RWPE1 (cell line): ENCODE results near the gene PTPRN.
"Not testable (repeated sequence)": the region's sequence is repeated elsewhere in the genome, so short reads cannot be mapped to it uniquely, and the experiment has no call there.

Source experiments
- CTCF ChIA-PET: fragments of 350-600 bp; sonication (Branson Sonifier 250); formaldehyde crosslinking; extraction: SDS; loops from one replicate; lab custom pipeline; 2021; lab: Yijun Ruan, JAX
- POLR2A ChIA-PET: fragments of 400-600 bp; formaldehyde crosslinking; extraction: SDS; loops from one replicate; lab custom pipeline; 2020; ENCODE audit warnings: antibody characterized with exemption; ENCODE audit not compliant: low non-redundant PET; lab: Yijun Ruan, JAX
- DNase-seq: peaks from one replicate; pipeline ENCODE4 v3.0.0; 2012; ENCODE audit warnings: low spot score
- H3K27ac ChIP-seq: fragments of 450-650 bp; 2 replicates; pipeline ENCODE4 v1.5.1; 2017
- CTCF ChIP-seq: fragments of 450-650 bp; conservative IDR thresholded peaks from 2 replicates; pipeline ENCODE4 v1.5.1; 2017; ENCODE audit warnings: low read depth, mild to moderate bottlenecking

PTPRN gene

GRCh38 chr2:219289537-219290361, 19.5 kb downstream of the PTPRN start:
- CTCF ChIA-PET: interaction anchor here (0.6 to 1.1 kb wide), 3 partner anchors 26 to 37 kb away, joined by 3 to 4 read pairs (median 4); partner anchors contain the start of genes TUBA4A and TUBA4B
- peak overlapping the region; percentile 98 for H3K27ac ChIP-seq
- peak; percentile 85 for DNase-seq
- POLR2A ChIA-PET: interaction anchor here (0.7 kb wide), 1 partner anchor 84 kb away, joined by 3 read pairs; no protein-coding TSS in a partner anchor
- no peak for TF ChIP-seq CTCF

GRCh38 chr2:219289195-219289536, 20.0 kb downstream of the PTPRN start:
- DNase-seq: no peak
- no peak for TF ChIP-seq CTCF
- ChIA-PET CTCF (interaction anchor here (0.6 kb wide), 1 partner anchor 35 kb away, joined by 3 read pairs; the partner anchor contains the start of gene TUBA4A), POLR2A (no interaction called here)
- peak overlapping the region; percentile 98 for H3K27ac ChIP-seq

GRCh38 chr2:219287580-219288265, 21.5 kb downstream of the PTPRN start:
- peak overlapping the region; percentile 98 for H3K27ac ChIP-seq
- ChIA-PET POLR2A (interaction anchor here (0.6 to 1.6 kb wide), 2 partner anchors 9 to 309 kb away, joined by 4 to 7 read pairs; partner anchors contain the start of gene DNAJB2), CTCF (interaction anchor here (1.1 kb wide), 1 partner anchor 10 kb away, joined by 6 read pairs; no protein-coding TSS in a partner anchor)
- no peak for TF ChIP-seq CTCF
- DNase-seq: no peak

- not testable (repeated sequence) for DNase-seq
- CTCF ChIA-PET: interaction anchor here (3.6 kb wide), 1 partner anchor 8 kb away, joined by 37 read pairs; no protein-coding TSS in a partner anchor
- peak overlapping the region; percentile 98 for H3K27ac ChIP-seq
- POLR2A ChIA-PET: interaction anchor here (0.8 to 1.9 kb wide), 3 partner anchors 8 to 39 kb away, joined by 3 to 7 read pairs (median 6); partner anchors contain the start of gene DNAJB2
Observed at GRCh38 chr2:219287116-219287440, 22.1 kb downstream of the PTPRN start.

GRCh38 chr2:219286436-219287115, 22.6 kb downstream of the PTPRN start:
- ChIA-PET POLR2A (interaction anchor here (0.6 to 1.9 kb wide), 5 partner anchors 8 to 194 kb away, joined by 3 to 7 read pairs (median 3); partner anchors contain the start of gene DNAJB2), CTCF (interaction anchor here (0.6 to 3.6 kb wide), 5 partner anchors 9 to 115 kb away, joined by 3 to 37 read pairs (median 4); partner anchors contain the start of genes GLB1L and STK16)
- no peak for TF ChIP-seq CTCF
- H3K27ac ChIP-seq: peak overlapping the region; percentile 98
- peak; percentile 69 for DNase-seq

- POLR2A ChIA-PET: interaction anchor here (0.6 to 1.9 kb wide), 3 partner anchors 12 to 193 kb away, joined by 3 to 6 read pairs (median 3); no protein-coding TSS in a partner anchor
- CTCF ChIA-PET: interaction anchor here (0.6 to 3.6 kb wide), 5 partner anchors 9 to 115 kb away, joined by 3 to 37 read pairs (median 4); partner anchors contain the start of genes GLB1L and STK16
- H3K27ac ChIP-seq: peak overlapping the region; percentile 98
- no peak for TF ChIP-seq CTCF
- DNase-seq: peak; percentile 90
Observed at GRCh38 chr2:219285894-219286425, 23.2 kb downstream of the PTPRN start.
